ENCODE data around the gene TRMT2A.
"Not testable (repeated sequence)": the region's sequence is repeated elsewhere in the genome, so short reads cannot be mapped to it uniquely, and the experiment has no call there.

TRMT2A gene

GRCh38 chr22:20083157-20083890 lies 33.7 kb downstream of the TRMT2A start:
- no peak for DNase-seq

GRCh38 chr22:20080776-20081654 lies 36.0 kb downstream of the TRMT2A start:
- peak; percentile 64 for DNase-seq

GRCh38 chr22:20080445-20080775 lies 36.6 kb downstream of the TRMT2A start:
- DNase-seq, result peak; percentile 67

DNA sequence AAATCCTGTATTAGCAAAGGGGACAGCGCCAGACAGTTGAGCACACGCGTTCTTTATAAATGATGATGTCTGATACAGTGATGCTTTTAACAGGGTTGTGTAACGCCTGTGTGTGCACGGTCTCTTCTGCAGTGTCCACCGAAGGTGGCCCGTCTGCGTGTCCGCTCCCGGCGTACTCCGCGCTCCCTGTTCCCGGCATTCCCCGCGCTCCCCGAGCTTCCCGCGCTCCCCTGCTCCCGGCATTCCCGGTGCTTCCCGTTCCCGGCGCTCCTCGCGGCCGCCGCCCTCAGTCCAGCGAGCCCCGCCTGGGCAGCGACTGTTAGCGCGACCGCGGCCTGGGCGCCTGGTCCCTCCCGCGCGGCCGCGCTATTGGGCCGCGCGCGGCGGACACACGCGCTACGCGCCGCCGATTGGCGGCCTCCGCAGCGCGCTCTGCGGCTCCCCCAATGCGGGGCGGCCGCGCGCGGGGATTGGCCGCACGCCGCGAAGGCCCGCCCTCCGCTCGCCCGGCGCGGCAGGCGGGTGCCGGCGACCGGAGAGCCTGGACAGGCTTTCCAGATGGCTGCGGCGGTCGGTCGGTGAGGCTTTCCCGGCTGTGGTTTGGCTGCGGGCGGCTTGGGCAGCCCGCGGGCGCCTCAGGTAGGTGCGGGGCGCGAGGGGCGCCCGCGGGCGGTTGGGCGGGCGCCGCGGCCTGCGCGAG lies 37.1 kb downstream of the TRMT2A start, which contains the start of gene DGCR8:
Gene DGCR8, plus strand, starts transcription at position 497 of the 700 bp plus-strand sequence. CDS start 5,723 bp downstream, outside the sequence.
- DNase-seq, result peak; percentile 92

- no peak for DNase-seq
These were observed 40.3 kb downstream of the TRMT2A start for GRCh38 chr22:20076627-20077172.

DNA sequence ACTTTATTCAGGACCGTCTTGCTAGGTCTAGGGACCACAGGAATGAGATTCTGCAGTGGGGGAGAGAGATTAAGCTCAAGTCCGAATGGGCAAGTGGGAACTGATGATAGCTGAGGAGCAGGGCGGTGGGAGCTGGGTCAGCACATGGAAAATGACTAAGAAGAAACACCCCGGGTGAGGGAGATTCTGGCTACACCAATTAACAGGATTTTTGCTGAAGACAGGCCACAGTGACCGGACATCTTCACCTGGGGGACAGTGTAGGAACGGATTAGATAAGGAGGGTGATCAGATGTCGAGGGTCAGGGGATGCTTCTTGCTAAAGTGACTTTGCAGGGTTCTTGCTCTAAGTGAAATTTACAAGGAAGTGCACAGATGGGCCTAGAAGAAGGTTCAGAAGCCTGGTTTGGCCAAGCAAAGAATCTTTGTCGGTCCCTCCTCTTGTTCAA lies 45.5 kb downstream of the TRMT2A start:
- DNase-seq, result no peak

- no peak for DNase-seq
These were observed 47.5 kb downstream of the TRMT2A start for GRCh38 chr22:20069331-20070042.

DNA sequence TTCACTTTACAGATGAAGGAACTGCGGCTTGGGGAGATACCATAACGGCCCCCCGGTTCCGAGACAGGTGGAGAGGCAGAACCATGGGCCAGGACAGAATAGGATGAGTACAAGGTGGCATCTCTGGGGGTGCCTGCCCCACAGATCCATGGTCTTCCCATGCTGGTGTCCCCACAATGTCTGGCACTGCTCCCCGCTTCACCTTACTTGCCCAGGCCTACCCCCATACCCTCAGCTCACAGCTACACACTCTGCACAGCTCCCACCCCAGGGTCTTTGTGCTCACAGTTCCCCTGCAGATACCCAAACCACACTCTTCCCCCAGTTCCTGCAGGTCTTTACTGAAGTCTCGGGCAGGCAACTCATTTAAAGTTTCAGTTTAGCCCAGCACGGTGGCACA lies 48.4 kb downstream of the TRMT2A start:
- no peak for DNase-seq

- DNase-seq, result not testable (repeated sequence)
These were observed 49.7 kb downstream of the TRMT2A start for GRCh38 chr22:20067384-20067682.

GRCh38 chr22:20066617-20067383 lies 50.2 kb downstream of the TRMT2A start:
- no peak for DNase-seq

DNA sequence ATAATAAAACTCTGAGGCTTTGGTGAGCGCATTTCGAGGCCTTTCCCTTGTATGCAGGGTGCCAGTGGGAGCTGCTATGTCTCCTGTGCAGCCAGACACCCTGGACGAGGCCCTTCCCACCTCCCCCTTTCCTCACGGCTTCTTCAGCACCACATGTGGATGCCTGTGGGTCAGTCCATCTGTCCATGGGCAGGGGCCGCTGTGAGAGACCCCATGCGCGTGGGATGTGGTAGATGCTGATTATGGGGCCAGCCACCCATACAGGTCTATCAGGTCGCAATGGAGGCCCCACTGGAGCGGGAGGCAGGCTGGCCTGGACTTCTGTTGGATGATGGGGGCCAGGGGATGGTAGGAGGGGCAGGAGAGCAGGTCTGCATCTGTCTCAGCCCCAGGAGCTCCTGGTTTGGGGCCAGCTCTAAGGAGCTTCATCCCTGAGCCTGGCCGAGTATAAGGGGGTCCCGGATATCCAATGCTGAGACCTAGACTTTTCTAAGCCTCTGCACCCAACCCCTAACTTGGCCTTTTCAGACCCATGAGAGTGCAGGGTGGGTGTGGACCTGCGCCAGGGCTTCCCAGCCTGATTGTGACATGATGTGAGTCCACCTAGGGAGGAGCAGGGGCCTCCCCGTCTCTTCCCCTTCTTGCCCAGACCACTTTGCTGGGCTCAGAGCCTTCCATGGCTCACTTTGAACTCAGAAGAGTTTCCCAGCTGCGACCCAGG lies 51.0 kb downstream of the TRMT2A start:
- no peak for DNase-seq

GRCh38 chr22:20064545-20065262 lies 52.3 kb downstream of the TRMT2A start:
- no peak for DNase-seq

DNA sequence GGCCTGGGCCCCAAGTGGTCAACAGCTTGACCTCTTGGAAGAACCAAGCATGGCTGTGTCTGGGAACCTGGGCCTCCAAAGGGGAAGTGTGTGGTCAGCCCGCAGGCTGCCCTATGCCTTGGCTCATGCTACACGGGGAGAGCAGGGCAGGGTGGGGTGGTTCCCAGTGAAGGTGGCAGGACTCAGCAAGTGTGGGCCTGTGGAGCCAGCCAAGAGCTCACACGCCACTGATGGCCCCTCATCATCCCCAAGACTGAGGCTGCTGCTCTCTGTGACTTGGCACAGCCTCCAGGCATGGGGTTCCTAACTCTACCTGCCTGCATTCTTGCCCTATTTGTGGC lies 52.9 kb downstream of the TRMT2A start:
- no peak for DNase-seq

DNA sequence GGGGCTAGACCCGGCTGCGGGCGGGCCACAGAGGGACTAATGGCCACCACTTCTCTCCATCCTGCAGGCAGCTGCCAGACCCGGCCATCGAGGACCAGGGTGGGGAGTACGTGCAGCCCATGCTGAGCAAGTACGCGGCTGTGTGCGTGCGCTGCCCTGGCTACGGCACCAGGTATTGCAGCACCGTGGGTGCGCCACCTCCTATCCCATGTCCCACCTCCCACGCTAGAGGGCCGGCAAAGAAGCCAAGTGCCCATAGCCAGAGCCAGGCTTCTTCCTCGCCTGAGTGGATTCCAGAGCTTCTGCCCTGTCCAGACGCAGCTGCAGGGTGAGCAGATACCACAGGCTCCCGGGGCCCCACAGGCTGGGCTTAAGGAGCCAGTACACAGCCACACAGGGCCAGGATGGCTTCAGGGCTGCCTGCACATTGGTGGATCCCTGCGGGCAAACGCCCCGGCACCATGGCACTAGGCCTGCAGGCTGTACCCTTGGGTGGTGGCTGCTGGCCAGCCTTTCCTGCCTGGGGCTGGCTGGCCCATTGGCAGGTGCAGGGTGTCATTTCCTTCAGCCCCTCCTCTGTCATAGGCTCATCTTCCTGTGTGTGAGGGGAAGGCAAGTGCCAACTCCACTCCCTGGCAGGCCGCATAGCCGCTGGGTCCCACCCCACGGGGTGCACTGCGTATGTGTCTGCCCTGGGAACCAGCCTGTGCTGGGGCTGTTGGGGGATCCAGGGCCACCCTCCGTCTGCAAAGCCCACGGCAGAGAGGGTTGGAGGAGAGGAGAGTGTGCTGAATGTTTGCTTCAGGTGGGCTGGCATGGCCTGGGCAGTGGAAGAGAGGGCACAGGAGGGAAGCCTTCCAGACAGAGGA lies 53.5 kb downstream of the TRMT2A start:
- DNase-seq, result no peak

DNA sequence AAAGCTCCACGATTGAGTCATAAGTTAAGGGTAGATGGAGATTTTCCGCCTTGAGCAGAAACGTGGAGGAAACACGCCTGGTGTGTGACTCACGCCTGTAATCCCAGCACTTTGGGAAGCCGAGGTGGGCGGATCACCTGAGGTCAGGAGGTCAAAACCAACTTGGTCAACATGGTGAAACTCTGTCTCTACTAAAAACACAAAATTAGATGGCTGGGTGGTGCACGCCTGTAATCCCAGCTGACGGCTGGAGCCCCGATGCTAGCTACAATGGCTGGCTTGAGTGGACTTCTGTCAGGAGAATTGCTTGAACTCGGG lies 54.3 kb downstream of the TRMT2A start:
- no peak for DNase-seq

- DNase-seq, result no peak
These were observed 54.8 kb downstream of the TRMT2A start for GRCh38 chr22:20062043-20062765.

Data from DMS53 (cell line).